Stomach (tissue), 19 donors: ENCODE data around the gene NPAP1. TPM values are rescaled to one million over a fixed set of nuclear protein-coding genes. Genes with fewer than 3 reads are reported as not detected.
"Not testable (repeated sequence)": the region's sequence is repeated elsewhere in the genome, so short reads cannot be mapped to it uniquely, and the experiment has no call there.

ENCODE experiments used
- DNase-seq, 2 donors: peaks; one replicate each; pipeline versions ENCODE4 v3.0.0 to v3.0.0-alpha.2; 2013 to 2019
- H3K27ac ChIP-seq, 5 donors: fragments of 200-600 bp in 4 of 5; sonication (generic) in 4 of 5; one replicate each; pipeline ENCODE4 v1.5.1; 2013 to 2019; ENCODE audit warnings: mild to moderate bottlenecking in 1 of 5, moderate library complexity in 1 of 5
- H3K27me3 ChIP-seq, 3 donors: fragments of 200-600 bp; sonication (generic); one replicate each; pipeline ENCODE4 v1.5.1; 2017 to 2019; ENCODE audit warnings: mixed run types in 1 of 3
- H3K36me3 ChIP-seq, 4 donors: fragments of 200-600 bp; sonication (generic); 1 replicate in 3 of 4; 2 replicates in 1 of 4; pipeline ENCODE4 v1.5.1; 2016 to 2019
- H3K4me1 ChIP-seq, 4 donors: fragments of 200-600 bp; sonication (generic); one replicate each; pipeline ENCODE4 v1.5.1; 2016 to 2019
- H3K4me3 ChIP-seq, 4 donors: fragments of 200-600 bp; sonication (generic) in 3 of 4; one replicate each; pipeline ENCODE4 v1.5.1; 2016 to 2019; ENCODE audit warnings: mild to moderate bottlenecking in 1 of 4
- H3K9me3 ChIP-seq, 4 donors: fragments of 200-600 bp; sonication (generic); one replicate each; pipeline ENCODE4 v1.5.1; 2016 to 2019
- EP300 ChIP-seq: sonication (generic); formaldehyde crosslinking; IDR thresholded peaks from one replicate; pipeline ENCODE4 v1.6.1; 2017; ENCODE audit warnings: antibody characterized with exemption
- POLR2A ChIP-seq, 4 donors: fragments of 450-650 bp; IDR thresholded peaks; one replicate each; pipeline ENCODE4 v1.6.1; 2016; ENCODE audit warnings: antibody characterized with exemption in 4 of 4, control low read depth in 2 of 4, mild to moderate bottlenecking in 1 of 4, moderate library complexity in 1 of 4
- POLR2AphosphoS5 ChIP-seq, 3 donors: sonication (generic); formaldehyde crosslinking; IDR thresholded peaks; one replicate each; pipeline ENCODE4 v1.6.1; 2016; ENCODE audit warnings: antibody characterized with exemption in 3 of 3
- WGBS, 5 donors: extraction: QIAGEN DNeasy Blood & Tissue Kit in 3 of 5; methylation state at CpG; one replicate each; pipeline versions ENCODE4 v1.1.5 to v1.1.7; 2013 to 2018; 5-methylcytosine and 5-hydroxymethylcytosine counted together
- intact Hi-C: fragments of 100-400 bp; cut with DNase I; formaldehyde crosslinking; loops from one replicate; pipeline ENCODE4 v1.15.1; 2023; ENCODE audit warnings: low total_unique reads
- long read RNA-seq, 10 donors: transcript quantifications; one replicate each; lab custom pipeline, GENCODE V29; 2026
- polyA plus RNA-seq, 3 donors: library from polyadenylated mRNA; stranded (reverse); fragments of 200-250 nt; gene quantifications; one replicate each; pipeline ENCODE4 v1.2.3, GENCODE V29; 2013
- total RNA-seq, 5 donors: library from RNA; depleted of rRNA; stranded (reverse); fragments of >200 nt; gene quantifications; one replicate each; pipeline versions ENCODE4 v1.1.0 to v1.2.3, GENCODE V29; 2014 to 2016
- TF ChIP-seq, protein P1 (sequence below), 7 experiments: fragments of 450-650 bp in 4 of 7; fragments of 200-600 bp in 3 of 7; sonication (generic) in 3 of 7; IDR thresholded peaks; one replicate each; pipeline ENCODE4 v1.5.1; 2016 to 2019; ENCODE audit warnings: antibody characterized with exemption in 7 of 7, control low read depth in 2 of 7, mild to moderate bottlenecking in 1 of 7
- donor health status: healthy with polysubstance abuse.
- donor health status: Bipolar disorder and iron deficiency.
- donor health status: healthy.

Gene NPAP1
- under 1 TPM in 1 of 5 donors, not detected in 4; 0.18 TPM for total RNA-seq
- not detected for polyA plus RNA-seq
- long read RNA-seq, donor 1 = 0 reads
- long read RNA-seq, donor 2 = 0 reads
- long read RNA-seq, donor 3 = 0 reads
- long read RNA-seq, donor 4 = 0 reads
- long read RNA-seq, donor 5, full-length matches to known transcripts = 1 of 1 reads
- long read RNA-seq, donor 5, partial matches to known transcripts = 0 of 1 reads
- long read RNA-seq, donor 5, other reads (novel, unspliced or antisense) = 0 of 1 reads
- long read RNA-seq, donor 6, full-length matches to known transcripts = 2 of 2 reads
- long read RNA-seq, donor 6, partial matches to known transcripts = 0 of 2 reads
- long read RNA-seq, donor 6, other reads (novel, unspliced or antisense) = 0 of 2 reads
- long read RNA-seq, donor 7, full-length matches to known transcripts = 1 of 1 reads
- long read RNA-seq, donor 7, partial matches to known transcripts = 0 of 1 reads
- long read RNA-seq, donor 7, other reads (novel, unspliced or antisense) = 0 of 1 reads
- long read RNA-seq, donor 8 = 0 reads
- long read RNA-seq, donor 9 = 0 reads
- long read RNA-seq, donor 10 = 0 reads

GRCh38 chr15:24675332-24676144, at the start of gene NPAP1:
TSS of gene NPAP1 (plus strand) at chr15:24675775. CDS start at chr15:24675868, 93 bp downstream.
- 88 to 94% (median 94%) methylated on average over 39 to 62 of the region's 62 CpGs for WGBS, 5 donors
- intact Hi-C loops = no loop called here

GRCh38 chr15:24627443-24627842, 48.1 kb upstream of the NPAP1 start:
- DNase-seq = no peak
- intact Hi-C loops = no loop called here
- TF ChIP-seq, protein P1, sequence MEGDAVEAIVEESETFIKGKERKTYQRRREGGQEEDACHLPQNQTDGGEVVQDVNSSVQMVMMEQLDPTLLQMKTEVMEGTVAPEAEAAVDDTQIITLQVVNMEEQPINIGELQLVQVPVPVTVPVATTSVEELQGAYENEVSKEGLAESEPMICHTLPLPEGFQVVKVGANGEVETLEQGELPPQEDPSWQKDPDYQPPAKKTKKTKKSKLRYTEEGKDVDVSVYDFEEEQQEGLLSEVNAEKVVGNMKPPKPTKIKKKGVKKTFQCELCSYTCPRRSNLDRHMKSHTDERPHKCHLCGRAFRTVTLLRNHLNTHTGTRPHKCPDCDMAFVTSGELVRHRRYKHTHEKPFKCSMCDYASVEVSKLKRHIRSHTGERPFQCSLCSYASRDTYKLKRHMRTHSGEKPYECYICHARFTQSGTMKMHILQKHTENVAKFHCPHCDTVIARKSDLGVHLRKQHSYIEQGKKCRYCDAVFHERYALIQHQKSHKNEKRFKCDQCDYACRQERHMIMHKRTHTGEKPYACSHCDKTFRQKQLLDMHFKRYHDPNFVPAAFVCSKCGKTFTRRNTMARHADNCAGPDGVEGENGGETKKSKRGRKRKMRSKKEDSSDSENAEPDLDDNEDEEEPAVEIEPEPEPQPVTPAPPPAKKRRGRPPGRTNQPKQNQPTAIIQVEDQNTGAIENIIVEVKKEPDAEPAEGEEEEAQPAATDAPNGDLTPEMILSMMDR (IDR thresholded peaks at IDR 0.05) = no peak
- TF ChIP-seq POLR2A (IDR thresholded peaks at IDR 0.05) = no peak
- TF ChIP-seq POLR2AphosphoS5 (IDR thresholded peaks at IDR 0.05) = no peak
- TF ChIP-seq EP300 = no peak
- WGBS, 5 donors = 45 to 60% (median 45%) methylated on average over 3 of the region's 3 CpGs
- no peak overlapping the region for H3K4me3 ChIP-seq
- H3K4me1 ChIP-seq = no peaks in the 10 kb centered on the region
- no peaks in the 10 kb centered on the region for H3K27me3 ChIP-seq
- no peak overlapping the region for H3K27ac ChIP-seq
- H3K36me3 ChIP-seq = no peaks in the 10 kb centered on the region
- H3K9me3 ChIP-seq = peaks cover 0 to 30% (median 4%) of the 10 kb centered on the region in 4 donors

More at GRCh38 chr15:24675332-24676144, at the start of gene NPAP1:
- H3K27me3 ChIP-seq = no peaks in the 10 kb centered on the region
- no peak for TF ChIP-seq EP300
- no peak for TF ChIP-seq POLR2AphosphoS5 (IDR thresholded peaks at IDR 0.05)
- no peak for TF ChIP-seq POLR2A (IDR thresholded peaks at IDR 0.05)
- TF ChIP-seq, protein P1 (IDR thresholded peaks at IDR 0.05) = no peak
- H3K4me1 ChIP-seq = no peaks in the 10 kb centered on the region
- no peak within 1 kb of the TSS for H3K27ac ChIP-seq
- H3K9me3 ChIP-seq = peaks cover 0 to 33% (median 22%) of the 10 kb centered on the region in 4 donors
- H3K36me3 ChIP-seq = no peaks in the 10 kb centered on the region
- no peak for DNase-seq
- H3K4me3 ChIP-seq = no peak within 1 kb of the TSS

DNA sequence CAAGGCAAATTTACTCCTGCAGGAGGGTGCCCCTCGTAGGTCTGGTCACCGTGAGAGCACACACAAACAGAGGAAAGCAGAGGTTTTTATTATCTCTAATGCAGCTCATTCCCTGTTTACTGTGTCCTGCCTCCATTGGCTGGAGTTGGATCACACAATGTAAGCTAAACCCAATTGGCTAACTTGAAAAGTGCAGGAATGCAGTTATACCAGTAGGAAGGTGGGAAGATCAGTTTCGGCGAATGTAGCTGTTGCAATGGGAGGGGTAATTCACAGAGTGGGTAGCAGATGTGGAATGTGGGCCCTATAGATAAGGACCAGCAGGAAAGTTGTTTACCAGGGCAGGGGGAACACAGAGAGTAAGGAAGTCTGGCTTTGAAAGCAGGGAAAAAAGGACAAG, 42.5 kb upstream of the NPAP1 start:
- H3K36me3 ChIP-seq = no peaks in the 10 kb centered on the region
- TF ChIP-seq, protein P1 (IDR thresholded peaks at IDR 0.05) = no peak
- TF ChIP-seq POLR2AphosphoS5 (IDR thresholded peaks at IDR 0.05) (no peak), POLR2A (IDR thresholded peaks at IDR 0.05) (no peak), EP300 (no peak)
- no peak overlapping the region for H3K27ac ChIP-seq
- peaks cover 0 to 34% (median 21%) of the 10 kb centered on the region in 4 donors for H3K9me3 ChIP-seq
- 80 to 84% (median 83%) methylated on average over 4 of the region's 4 CpGs for WGBS, 5 donors
- no peaks in the 10 kb centered on the region for H3K27me3 ChIP-seq
- intact Hi-C loops = no loop called here
- no peaks in the 10 kb centered on the region for H3K4me1 ChIP-seq
- H3K4me3 ChIP-seq = no peak overlapping the region
- no peak for DNase-seq

- H3K27ac ChIP-seq, intact Hi-C loops, H3K4me3 ChIP-seq, H3K27me3 ChIP-seq, H3K36me3 ChIP-seq, DNase-seq, H3K4me1 ChIP-seq: not testable (repeated sequence)
- H3K9me3 ChIP-seq = peaks cover 0 to 28% (median 8%) of the 10 kb centered on the region in 4 donors
- WGBS, 5 donors = 77 to 90% (median 85%) methylated on average over 10 to 11 of the region's 11 CpGs
Observed at GRCh38 chr15:24639412-24639811, 36.2 kb upstream of the NPAP1 start.
